Rectal smooth muscle tissue (tissue), 1 donor: ENCODE data around the gene EFHB.

ENCODE experiments used
- H3K27ac ChIP-seq: one replicate; pipeline ENCODE4 v1.7.0; 2013; ENCODE audit warnings: low read depth, low read length, inconsistent platforms
- H3K27me3 ChIP-seq: one replicate; pipeline ENCODE4 v1.7.0; 2013; ENCODE audit warnings: low read length; ENCODE audit not compliant: control insufficient read depth, insufficient read depth
- H3K36me3 ChIP-seq: one replicate; pipeline ENCODE4 v1.7.0; 2013; ENCODE audit warnings: low read length; ENCODE audit not compliant: control insufficient read depth, insufficient read depth
- H3K4me1 ChIP-seq: one replicate; pipeline ENCODE4 v1.7.0; 2013; ENCODE audit warnings: low read length; ENCODE audit not compliant: control insufficient read depth, insufficient read depth
- H3K4me3 ChIP-seq: one replicate; pipeline ENCODE4 v1.7.0; 2013; ENCODE audit warnings: low read length
- H3K9ac ChIP-seq: one replicate; pipeline ENCODE4 v1.7.0; 2013; ENCODE audit warnings: low read length

EFHB gene

DNA sequence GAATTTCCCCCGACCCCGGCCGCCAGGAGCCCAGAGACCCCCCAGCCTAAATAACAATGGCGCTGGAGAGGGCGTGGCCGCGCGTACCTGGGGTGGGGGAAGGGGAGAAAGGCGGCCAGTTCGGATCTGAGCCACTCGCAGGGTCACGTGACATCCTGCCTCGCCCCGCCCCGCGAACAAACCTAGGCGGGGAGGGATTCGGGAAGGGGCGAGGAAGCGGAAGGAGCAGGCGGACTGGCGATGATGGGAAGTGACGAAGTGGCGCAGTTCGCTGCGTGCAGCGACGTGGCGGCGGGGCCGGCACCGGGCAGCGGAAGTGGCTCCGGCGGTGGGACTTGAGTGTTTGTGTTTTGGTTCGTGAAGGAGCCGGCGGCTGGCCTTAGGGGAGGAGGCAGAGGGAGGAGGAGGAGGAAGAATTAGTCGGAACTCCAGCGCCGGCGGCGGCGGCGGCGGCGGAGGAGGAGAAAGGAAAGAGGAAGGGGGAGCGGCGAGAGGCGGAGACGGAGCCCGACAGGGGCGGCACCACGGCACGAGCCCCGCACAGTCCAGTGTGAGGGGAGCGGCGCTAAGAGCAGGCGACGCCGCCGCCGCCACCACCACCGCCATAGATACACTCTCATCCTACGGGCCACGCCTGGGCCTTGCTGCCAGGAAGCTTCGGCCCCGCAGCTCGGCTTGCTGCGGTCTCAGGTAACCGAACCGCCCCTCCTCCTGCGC lies 13.0 kb upstream of the EFHB start, which contains the start of gene RAB5A:
Gene RAB5A, plus strand, starts transcription at position 266 of the 717 bp plus-strand sequence. CDS start 3,802 bp downstream, outside the sequence.
- H3K4me1 ChIP-seq, result peaks cover 12% of the 10 kb centered on the region

DNA sequence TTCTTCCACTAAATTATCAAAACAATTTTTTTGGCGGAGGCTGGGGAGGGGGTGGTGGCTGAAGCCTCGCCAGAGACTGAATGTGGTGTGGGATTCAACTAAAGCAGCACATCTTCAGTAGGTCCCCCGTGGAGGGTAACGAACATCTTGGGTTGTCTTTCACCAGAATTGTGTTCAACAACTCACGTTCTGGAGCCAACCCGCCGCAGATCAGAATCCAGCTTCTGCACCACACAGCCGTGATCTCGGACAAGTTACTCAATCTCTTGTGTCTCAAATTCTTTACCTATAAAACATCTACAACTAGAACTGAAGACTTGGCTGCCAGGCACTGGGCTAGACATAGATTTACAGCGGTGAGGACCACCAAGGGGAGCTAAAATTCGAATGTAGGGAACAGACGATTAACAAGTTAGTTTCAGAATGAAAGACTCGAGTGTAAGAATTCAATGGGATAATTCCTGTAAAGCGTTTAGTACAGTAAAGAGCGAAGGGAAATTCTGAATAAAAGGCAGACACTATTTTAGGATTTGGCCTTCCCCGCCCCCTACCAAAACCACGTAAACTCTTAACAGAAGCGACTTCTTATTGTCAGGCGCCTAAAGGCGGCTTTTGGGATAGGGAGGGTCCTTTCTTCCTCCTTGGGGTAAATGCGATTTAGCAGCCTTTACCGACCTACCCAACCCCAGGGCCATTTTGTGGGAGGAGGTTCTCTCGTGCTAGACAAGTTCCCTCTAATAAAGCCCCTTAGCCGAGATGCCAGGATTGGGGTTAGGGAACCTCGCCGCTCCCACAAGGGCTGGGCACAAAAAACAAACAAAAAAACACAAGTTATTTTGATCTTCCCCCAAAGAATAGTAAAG lies 12.2 kb upstream of the EFHB start:
- peak overlapping the region; percentile 97 for H3K4me3 ChIP-seq
- no peaks in the 10 kb centered on the region for H3K36me3 ChIP-seq
- H3K27me3 ChIP-seq, result no peaks in the 10 kb centered on the region
- H3K27ac ChIP-seq, result peak overlapping the region; percentile 97
- peaks cover 12% of the 10 kb centered on the region for H3K4me1 ChIP-seq
- H3K9ac ChIP-seq, result peak overlapping the region; percentile 58

More for the DNA sequence above, 13.0 kb upstream of the EFHB start, which contains the start of gene RAB5A:
- Histone ChIP-seq H3K27me3 (no peaks in the 10 kb centered on the region), H3K36me3 (peaks cover 4% of the 10 kb centered on the region), H3K27ac (peak within 1 kb of the TSS; percentile 97), H3K4me3 (peak within 1 kb of the TSS; percentile 97), H3K9ac (peak within 1 kb of the TSS; percentile 100)

DNA sequence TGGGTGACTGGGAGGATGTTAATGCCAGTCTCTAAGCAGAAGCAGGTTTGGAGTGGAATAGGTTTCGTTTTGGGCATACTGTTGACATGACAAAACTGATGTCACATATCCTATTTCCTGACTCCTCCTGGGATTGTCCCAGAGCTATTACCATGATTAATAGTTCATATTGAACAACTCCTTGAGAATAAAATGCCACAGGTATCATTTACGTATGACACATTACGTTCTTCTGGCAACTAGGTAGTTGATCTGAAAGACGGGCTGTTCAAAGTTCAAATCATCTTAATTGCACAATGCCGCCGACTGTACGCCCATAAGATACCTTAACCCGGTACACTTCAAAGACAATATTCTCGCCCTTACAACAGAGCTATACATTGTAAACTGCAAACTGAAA lies 11.5 kb upstream of the EFHB start:
- Histone ChIP-seq H3K27ac (no peak overlapping the region), H3K4me3 (peak overlapping the region; percentile 97), H3K9ac (no peak overlapping the region), H3K4me1 (peaks cover 12% of the 10 kb centered on the region), H3K36me3 (no peaks in the 10 kb centered on the region), H3K27me3 (no peaks in the 10 kb centered on the region)

DNA sequence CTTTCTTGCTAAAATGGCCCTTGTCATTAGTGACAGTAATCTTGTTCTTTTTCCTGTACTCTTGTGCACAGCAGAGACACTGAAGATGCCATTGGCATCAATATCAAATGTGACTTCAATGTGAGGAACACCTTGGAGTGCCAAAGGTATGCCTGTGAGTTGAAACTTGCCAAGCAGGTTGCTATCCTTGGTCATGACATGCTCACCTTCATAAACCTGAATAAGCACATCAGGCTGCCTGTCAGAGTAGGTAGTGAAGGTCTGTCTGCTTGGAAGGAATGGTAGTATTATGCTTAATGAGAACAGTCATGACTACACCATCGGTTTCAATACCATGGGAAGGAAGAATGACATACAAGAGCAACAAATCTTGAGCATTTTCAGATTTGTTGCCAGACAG lies 6.6 kb upstream of the EFHB start:
- Histone ChIP-seq H3K27ac (no peak overlapping the region), H3K27me3 (no peaks in the 10 kb centered on the region), H3K4me1 (no peaks in the 10 kb centered on the region), H3K9ac (no peak overlapping the region), H3K36me3 (no peaks in the 10 kb centered on the region), H3K4me3 (no peak overlapping the region)

DNA sequence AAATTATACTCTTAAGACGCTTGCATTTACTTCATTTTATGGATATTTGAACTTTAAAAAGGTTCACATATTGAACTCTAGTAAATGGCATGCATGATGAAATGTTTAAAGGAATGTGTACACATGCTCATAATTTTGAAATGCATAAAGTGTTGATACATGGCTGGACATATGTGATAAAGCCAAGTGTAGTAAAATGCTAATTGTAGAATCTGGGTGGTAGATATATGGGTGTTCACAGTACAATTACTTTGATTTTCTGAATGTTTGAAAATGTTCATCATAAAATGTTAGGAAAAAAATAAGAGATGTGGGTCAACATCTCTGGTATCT lies 4.2 kb upstream of the EFHB start:
- H3K4me1 ChIP-seq, result no peaks in the 10 kb centered on the region
- H3K27ac ChIP-seq, result no peak overlapping the region
- no peaks in the 10 kb centered on the region for H3K27me3 ChIP-seq
- no peaks in the 10 kb centered on the region for H3K36me3 ChIP-seq
- H3K4me3 ChIP-seq, result no peak overlapping the region
- no peak overlapping the region for H3K9ac ChIP-seq

DNA sequence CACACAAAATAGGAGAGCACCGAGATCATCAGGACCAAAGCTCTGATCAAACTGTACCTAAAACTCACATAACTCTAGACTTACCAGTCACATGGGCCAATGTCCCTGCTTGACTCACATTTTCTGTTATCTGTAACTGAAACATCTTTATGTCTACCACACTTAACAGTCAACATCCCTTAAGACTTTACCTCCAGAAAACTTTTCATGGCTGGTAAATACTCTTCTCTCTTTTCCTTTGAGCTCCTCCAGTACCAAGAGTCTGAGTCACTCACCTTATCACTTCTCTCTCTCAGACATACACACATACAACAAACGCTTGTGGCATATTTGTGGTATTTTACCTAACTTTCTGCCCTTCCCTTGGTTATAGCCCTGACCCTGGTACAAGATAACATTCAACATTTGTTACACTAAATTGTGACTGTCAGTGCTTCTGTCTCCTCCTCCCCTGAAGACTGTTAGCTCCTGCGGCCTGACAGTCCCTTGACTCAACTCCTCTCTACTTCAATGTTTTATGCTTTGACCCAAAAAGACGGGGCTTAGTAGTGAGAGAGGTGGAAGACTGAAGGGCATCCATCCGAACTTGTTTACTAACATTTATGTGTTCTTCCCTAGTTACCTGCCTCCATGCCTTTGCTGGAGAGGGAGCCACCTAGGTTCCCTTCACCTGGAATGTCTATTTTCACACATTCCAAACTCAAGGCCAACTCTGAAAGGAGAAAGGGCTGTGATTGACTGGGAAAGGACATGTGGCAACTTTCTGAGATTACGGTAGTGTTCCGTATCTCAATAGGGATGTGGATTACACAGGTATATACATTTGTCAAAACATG lies 3.7 kb upstream of the EFHB start:
- no peak overlapping the region for H3K4me3 ChIP-seq
- H3K36me3 ChIP-seq, result no peaks in the 10 kb centered on the region
- no peaks in the 10 kb centered on the region for H3K27me3 ChIP-seq
- H3K4me1 ChIP-seq, result no peaks in the 10 kb centered on the region
- no peak overlapping the region for H3K27ac ChIP-seq
- H3K9ac ChIP-seq, result no peak overlapping the region

DNA sequence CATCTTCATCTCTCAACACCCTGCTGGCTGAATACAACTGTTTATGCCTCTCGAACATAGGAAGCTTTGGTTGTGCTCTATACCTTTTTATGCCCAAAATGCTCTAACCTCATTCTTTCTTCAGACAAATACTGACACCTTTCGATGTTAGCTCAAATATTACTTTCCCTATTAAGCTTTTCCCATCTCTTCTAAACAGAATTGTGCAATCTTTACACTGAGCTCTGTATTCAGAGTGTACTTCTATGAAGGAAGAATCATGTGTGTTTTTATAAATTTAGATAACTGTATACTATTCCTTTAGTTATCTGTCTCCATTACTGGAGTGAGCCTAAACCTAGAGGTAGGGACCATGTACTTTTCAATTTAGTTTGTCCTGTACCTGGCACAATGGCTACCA lies 1.6 kb downstream of the EFHB start:
- H3K27ac ChIP-seq, result no peak overlapping the region
- no peaks in the 10 kb centered on the region for H3K27me3 ChIP-seq
- H3K36me3 ChIP-seq, result no peaks in the 10 kb centered on the region
- H3K4me1 ChIP-seq, result no peaks in the 10 kb centered on the region
- H3K4me3 ChIP-seq, result no peak overlapping the region
- H3K9ac ChIP-seq, result no peak overlapping the region

DNA sequence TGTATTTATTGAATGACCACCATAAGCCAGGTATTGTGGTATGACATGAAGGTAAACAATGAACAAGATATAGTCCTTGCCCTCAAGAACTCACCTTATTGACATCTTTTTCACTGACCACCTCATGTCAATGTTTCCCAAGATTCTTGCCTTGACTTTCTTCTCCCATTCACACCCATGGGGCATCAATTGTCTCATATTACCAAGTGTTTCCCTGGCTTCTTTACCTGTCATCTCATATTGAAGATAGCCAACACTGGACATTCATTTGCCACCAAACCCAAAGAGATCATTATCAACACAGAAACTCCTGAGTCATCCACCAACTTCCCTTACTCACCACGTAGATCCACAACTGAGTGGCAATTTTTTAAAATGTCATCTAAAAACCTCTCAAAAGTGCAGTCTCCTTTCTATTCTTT lies 2.2 kb downstream of the EFHB start:
- Histone ChIP-seq H3K27ac (no peak overlapping the region), H3K27me3 (no peaks in the 10 kb centered on the region), H3K9ac (no peak overlapping the region)

DNA sequence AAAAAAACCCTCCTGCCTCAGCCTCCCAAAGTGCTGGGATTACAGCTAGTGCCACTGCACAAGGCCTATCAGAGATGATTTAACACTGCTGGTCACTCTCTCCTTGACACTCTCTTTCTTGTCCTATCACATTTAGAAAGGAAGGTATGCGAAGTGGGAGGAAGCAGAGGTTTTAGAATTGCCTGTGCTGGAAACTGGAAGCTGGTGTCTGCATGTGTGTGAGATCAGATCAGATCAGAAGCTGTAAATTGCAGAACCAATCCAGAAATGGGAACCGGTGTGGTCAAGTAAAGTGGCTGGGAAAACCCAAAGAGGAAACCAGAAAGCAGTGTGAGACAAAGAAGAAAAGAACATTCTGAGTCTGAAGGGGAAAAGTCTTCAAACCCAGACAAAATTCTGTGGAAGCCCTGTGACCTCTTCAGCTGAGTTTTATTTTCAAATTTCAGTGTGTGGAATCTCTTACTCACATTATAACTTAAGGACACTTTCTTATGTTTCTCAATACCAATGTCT lies 2.8 kb downstream of the EFHB start:
- Histone ChIP-seq H3K27me3 (no peaks in the 10 kb centered on the region), H3K4me3 (no peak overlapping the region), H3K36me3 (no peaks in the 10 kb centered on the region), H3K27ac (no peak overlapping the region), H3K4me1 (no peaks in the 10 kb centered on the region), H3K9ac (no peak overlapping the region)

More for the DNA sequence above, 2.2 kb downstream of the EFHB start:
- Histone ChIP-seq H3K36me3 (no peaks in the 10 kb centered on the region), H3K4me1 (no peaks in the 10 kb centered on the region), H3K4me3 (no peak overlapping the region)

DNA sequence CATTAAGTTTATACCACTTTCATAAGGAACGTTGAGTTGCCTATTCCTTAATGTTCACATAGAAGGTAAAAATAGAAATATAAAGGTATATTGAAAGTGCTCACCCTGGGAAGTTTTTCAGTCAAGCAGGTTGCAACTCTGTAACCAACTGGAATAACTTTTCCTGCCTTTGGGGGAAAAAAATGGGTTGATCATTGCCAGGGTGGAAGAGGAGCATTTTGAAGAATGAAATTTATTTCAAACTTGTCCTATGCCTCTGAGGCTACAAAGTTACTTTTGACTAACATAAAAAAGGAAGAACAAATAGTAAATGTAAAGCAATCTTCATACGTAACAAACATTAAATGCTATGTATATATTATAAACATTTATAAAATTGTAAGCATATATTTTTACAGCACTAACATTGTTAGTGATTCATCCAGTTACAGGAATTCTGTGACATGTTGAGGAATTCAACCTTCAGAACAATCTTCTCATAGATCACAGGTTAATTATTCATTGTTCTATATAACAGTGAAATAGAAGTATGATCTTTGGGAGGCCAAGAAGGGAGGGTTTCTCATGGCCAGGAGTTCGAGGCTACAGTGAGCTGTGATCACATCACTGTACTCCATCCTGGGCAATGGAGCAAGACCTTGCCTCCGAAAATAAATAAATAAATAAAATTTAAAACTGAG lies 13.5 kb downstream of the EFHB start:
- no peak overlapping the region for H3K27ac ChIP-seq
- H3K4me1 ChIP-seq, result no peaks in the 10 kb centered on the region
- H3K27me3 ChIP-seq, result no peaks in the 10 kb centered on the region
- no peaks in the 10 kb centered on the region for H3K36me3 ChIP-seq
- no peak overlapping the region for H3K9ac ChIP-seq
- H3K4me3 ChIP-seq, result no peak overlapping the region

DNA sequence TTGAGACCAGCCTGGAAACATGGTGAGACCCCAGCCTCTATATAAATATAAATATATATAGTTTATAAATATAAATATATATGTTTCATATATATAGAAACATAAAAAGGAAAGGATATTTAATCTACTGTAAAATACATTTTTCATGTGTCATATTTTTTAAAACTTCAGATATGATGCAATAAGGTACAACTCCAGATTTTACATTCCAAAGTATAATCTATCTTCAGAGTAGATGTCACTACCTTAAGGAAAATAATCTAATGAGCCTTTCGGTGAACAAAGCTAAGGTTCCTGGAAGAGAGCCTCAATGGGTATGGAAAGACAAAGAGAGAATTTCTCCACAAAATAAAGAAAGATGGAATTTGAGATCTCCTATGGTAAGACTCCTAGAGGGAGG lies 16.9 kb downstream of the EFHB start:
- H3K27me3 ChIP-seq, result no peaks in the 10 kb centered on the region
- H3K27ac ChIP-seq, result no peak overlapping the region
- H3K36me3 ChIP-seq, result no peaks in the 10 kb centered on the region
- no peaks in the 10 kb centered on the region for H3K4me1 ChIP-seq
- no peak overlapping the region for H3K9ac ChIP-seq
- H3K4me3 ChIP-seq, result no peak overlapping the region
